HG03442 (cell line): ENCODE measurements around the gene ARHGEF26.
"Not testable (repeated sequence)": the region's sequence is repeated elsewhere in the genome, so short reads cannot be mapped to it uniquely, and the experiment has no call there.

ENCODE experiments used
- ATAC-seq: cut with Tn5 transposase; IDR thresholded peaks from one replicate; pipeline ENCODE4 v1.9.1; 2021; ENCODE audit warnings: mild to moderate bottlenecking, moderate library complexity; ENCODE audit not compliant: unreplicated experiment

The ARHGEF26 gene, protein sequence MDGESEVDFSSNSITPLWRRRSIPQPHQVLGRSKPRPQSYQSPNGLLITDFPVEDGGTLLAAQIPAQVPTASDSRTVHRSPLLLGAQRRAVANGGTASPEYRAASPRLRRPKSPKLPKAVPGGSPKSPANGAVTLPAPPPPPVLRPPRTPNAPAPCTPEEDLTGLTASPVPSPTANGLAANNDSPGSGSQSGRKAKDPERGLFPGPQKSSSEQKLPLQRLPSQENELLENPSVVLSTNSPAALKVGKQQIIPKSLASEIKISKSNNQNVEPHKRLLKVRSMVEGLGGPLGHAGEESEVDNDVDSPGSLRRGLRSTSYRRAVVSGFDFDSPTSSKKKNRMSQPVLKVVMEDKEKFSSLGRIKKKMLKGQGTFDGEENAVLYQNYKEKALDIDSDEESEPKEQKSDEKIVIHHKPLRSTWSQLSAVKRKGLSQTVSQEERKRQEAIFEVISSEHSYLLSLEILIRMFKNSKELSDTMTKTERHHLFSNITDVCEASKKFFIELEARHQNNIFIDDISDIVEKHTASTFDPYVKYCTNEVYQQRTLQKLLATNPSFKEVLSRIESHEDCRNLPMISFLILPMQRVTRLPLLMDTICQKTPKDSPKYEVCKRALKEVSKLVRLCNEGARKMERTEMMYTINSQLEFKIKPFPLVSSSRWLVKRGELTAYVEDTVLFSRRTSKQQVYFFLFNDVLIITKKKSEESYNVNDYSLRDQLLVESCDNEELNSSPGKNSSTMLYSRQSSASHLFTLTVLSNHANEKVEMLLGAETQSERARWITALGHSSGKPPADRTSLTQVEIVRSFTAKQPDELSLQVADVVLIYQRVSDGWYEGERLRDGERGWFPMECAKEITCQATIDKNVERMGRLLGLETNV

DNA sequence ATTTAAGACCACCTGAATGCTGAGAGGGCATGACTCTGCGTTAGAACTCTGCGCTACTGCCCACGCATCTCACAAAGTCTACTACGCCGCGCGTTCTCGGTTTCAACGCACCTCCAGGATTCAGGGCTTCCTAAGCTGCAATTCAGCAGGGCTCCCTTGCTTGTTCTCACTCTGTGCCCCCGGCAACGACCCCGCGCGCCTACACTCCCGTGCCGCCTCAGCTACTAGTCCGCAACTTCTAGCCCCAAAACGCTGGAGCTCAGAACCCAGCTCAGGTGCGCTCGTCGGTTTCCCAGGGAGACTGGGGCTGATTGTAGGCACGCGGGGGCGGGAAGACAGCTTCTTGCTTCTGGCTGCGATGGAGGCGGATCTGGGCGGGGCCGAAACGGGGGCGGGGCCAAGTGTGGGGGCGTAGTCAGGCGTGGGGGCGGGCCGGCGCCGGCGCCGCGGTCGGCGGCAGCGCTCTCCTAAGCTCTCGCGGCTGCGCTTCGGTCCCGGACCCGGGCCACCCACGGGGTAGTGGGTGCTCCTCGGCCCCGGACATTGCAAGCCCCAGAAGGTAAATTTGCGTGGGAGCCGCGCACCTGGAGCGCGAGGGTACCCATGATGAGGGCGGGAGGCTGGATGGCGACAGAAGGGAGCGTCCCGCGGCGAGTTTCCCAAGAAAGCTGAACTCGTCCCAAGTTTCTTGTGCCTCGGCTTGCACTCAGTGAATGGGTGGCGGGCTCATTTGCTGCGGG lies at the start of gene ARHGEF26:
ARHGEF26 (plus strand) TSS at position 430 of the 740 bp plus-strand sequence. CDS start 603 bp downstream, outside the sequence.
- peak; percentile 49 for ATAC-seq

DNA sequence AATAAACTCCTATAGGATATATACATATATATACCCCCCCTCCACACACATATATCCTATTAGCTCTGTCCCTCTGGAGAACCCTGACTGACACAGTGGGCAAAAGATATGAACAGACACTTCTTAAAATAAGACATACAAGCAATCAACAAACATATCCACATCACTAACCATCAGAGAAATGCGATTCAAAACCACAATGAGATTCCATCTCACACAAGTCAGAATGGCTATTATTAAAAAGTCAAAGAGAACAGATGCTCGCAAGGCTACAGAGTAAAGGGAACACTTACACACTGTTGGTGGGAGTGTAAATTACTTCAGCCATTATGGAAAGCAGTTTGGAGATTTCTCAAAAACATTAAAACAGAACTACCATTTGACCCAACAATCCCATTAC lies 46.2 kb upstream of the ARHGEF26 start:
- no peak for ATAC-seq

DNA sequence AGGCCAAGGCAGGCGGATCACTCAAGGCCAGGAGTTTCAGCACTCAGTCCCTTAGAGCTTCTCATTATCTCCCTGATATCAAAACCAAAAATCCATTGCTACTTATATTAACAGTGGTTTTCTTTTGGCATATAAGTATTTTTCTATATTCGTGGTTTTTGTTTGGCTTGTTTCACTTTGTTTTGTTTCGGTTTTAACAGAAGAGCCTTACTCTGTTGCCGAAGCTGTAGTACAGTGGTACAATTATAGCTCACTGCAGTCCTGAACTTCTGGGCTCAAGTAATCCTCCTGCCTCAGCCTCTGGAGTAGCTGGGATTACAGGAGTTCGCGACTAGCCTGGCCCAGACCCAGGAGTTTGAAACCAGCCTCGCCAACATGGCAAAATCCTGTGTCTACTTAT lies 42.5 kb upstream of the ARHGEF26 start:
- ATAC-seq = no peak

DNA sequence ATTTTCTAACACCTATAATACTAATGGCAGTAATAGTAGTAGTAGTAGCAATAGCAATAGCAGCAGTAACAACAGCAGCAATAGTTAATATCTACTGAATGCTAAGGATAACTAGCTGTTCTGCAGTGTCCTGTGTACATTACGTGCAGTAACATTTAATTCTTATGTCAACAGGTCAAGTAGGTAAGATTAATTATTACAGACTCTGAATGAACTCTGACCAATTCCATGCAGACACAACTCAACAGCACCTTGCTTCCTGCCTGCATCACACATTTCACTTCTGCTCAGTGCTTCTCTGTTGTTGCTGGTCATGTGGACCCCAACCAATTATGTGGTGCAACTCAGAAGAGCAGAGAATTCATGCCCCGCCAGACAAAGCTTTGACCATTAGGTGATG lies 39.9 kb upstream of the ARHGEF26 start:
- ATAC-seq = no peak

DNA sequence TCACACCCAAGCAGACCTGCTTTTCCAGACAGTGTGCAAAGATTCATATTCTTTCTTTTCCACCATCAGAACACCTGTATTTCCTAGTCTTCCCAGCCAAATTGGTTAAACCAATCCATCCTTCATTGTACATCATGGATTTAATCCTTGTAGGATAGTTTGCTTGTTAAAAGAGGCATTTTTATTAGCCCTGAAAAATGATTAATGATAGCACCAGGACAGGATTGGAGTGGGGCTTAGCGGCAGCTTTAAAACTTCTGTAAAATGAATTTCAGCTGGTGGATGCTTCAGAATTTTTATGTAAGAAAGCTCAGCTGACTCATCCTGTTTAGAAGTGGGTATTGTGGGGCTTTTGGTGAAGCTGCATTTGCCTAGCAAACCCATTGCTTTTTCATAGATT lies 36.1 kb upstream of the ARHGEF26 start:
- no peak for ATAC-seq

DNA sequence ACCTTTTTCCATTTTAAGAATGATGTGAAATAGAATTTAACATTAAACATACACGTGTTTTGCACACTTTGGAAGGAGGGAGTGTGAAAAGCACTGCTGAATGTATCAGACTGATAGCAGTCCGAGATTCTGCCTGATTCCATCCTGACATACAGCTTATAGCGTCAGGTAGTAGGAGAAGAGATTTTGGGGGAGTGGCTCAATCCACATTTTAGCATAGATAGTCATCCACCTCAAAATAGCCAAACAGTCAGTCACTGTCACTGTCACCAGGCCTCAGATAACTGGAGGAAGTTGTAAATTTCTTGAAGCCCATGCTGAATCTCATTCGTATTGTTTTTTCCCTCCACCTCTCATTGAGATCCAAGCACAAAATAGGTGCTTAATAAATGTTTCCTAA lies 35.4 kb upstream of the ARHGEF26 start:
- no peak for ATAC-seq

DNA sequence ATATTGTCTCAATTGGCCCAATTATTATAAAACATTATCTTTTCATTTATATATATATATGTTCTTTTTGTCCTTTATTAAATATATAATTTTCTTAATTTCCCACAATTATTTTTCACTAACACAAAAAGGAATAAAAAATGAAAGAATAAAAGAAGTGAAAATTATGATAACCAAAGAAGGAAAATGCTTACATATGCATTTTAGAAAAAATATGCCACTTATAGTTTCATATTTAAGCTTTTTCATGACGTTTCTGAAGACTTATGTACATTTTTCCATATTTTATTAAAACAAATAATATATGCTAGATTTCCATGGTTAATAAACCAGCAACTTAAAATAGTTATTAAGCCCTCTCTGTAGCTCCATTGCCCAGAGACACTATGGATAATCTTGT lies 34.9 kb upstream of the ARHGEF26 start:
- ATAC-seq = no peak

DNA sequence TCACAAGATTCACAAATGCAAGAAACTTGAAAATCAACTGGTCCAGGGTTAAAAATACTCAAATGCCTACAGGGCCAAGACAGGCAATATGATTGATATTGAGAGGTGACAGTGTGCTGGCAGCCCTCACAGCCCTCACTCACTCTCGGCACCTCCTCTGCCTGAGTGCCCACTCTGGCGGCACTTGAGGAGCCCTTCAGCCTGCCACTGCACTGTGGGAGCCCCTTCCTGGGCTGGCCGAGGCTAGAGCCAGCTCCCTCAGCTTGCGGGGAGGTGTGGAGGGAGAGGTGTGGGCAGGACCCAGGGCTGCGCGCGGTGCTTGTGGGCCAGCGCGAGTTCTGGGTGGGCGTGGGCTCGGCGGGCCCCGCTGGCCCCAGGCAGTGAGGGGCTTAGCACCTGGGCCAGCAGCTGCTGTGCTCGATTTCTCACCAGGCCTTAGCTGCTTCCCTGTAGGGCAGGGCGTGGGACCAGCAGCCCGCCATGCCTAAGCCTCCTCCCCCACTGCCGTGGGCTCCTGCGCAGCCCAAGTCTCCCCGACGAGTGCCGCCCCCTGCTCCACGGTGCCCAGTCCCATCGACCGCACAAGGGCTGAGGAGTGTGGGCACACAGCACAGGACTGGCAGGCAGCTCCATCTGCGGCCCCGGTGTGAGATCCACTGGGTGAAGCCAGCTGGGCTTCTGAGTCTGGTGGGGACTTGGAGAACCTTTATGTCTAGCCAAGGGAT lies 33.3 kb upstream of the ARHGEF26 start:
- ATAC-seq = not testable (repeated sequence)

DNA sequence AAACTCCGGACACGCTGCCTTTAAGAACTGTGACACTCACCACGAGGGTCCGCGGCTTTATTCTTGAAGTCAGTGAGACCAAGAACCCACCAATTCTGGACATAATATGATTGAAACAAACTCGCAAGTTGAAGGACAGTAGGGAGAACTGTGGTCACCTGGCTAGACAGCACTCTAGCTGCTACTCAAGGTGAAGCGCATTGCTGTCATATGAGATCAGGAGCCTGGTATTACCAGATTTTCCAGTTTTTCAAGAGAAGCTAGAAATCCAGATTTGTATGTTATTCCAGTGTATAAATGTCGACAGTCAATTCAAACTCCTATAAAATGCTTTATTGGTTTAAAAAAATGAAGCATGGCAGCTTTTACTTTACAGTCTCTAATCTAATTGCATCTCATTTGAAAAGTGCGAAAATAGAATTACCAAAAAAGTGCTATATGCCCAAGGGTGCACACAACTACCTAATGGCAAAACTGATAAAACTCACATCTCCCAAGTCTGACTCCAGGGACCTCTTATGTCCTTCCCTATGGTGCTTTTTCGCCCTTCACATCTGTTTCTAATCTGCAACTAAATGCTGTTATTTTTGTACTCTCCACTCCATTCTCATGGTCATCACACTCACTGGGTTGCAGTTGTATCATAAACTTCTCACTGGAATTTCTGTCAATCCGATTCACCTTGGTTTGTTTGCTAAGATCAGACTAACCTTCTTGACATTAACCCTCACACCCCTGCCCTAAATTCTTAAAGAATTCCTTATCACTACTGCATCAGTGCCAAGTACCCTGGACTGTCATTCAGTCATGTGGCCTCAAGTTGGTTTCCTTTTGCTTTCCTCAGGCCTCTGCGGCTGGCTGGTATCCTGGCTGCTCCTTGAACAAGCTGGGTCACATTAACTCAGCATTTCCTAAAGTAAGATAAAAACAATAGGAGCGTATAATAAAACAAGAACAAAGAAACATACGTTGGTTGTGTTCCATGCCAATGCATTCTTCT lies 31.5 kb upstream of the ARHGEF26 start:
- ATAC-seq = no peak

DNA sequence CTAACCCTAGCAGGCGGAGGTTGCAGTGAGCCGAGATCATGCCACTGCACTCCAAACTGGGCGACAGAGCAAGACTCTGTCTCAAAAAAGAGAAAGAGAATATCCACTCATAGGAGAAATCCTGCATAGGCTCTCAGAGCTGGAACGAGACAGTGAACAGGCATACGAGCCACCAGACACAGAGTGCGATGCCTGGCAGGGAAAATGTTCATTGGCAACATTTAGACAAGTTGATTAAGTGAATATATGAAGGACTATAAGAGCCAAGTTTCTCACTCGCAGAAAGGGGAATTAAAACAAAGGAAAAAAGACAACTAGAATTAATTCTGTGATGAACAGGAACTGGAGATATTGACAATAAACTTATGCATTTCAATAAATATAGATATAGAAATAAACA lies 27.1 kb upstream of the ARHGEF26 start:
- no peak for ATAC-seq

DNA sequence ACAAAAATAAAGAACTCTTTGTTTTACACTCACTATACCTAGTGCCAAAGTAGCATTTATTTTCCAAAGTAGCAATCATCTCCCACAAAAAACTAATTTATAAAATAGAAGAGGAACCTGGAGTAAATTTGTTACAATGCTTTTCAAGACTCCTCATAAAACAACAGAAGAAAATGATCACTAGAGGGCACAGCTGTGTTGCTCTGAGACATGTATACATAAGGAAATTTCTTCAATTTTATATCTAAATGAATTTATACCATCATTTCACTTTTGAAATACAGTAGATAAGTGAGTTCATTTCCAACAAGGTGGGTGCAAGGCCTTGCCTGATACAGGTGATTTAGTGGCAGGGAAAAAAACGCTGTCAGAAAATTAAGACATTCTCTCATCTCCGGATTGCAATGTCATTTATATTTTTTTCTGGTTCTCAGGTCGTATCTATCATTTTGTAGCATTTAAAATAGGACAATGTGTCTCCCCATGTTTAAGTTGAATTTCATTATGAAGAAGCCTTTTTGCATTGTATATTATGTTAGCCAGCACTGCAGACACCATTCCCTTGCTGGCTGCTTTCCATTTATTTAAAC lies 25.3 kb upstream of the ARHGEF26 start:
- no peak for ATAC-seq

DNA sequence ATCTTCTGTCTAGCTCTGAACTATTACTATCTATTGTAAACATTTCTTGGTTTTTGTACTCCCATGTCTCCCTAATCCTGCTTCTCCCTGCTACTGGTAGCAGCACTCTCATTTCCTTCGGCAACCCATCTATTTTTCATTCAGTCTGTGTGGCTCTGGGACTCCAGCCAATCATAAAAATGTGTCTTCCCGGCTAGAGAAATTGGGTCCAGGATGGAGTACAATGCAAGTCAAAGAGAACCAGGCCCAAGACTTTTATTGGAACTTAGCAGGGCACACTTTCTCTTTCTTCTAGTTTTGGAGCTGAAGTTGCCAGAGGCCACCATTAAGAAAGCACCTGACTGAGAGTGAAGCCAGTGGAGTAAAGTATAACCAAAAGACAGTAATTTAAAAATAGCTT lies 22.8 kb upstream of the ARHGEF26 start:
- no peak for ATAC-seq

DNA sequence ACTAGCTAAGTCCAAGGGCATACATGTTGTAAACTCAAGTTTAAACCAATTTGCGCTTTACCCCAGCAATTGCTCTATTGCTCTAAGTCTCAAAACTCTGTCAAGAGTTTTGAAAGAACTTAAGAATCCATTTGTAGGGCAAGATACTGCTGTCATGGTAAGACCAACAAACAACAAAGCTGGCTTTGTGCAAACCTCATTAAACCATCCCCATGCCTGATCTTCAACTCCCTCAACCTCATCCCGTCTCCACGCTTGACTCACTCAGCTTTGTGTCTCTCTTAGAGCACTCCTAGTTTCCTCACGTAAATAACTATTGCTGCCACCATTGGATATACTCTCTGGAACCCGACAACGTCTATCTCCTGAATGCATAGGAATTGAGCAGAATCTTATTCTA lies 20.6 kb upstream of the ARHGEF26 start:
- no peak for ATAC-seq

DNA sequence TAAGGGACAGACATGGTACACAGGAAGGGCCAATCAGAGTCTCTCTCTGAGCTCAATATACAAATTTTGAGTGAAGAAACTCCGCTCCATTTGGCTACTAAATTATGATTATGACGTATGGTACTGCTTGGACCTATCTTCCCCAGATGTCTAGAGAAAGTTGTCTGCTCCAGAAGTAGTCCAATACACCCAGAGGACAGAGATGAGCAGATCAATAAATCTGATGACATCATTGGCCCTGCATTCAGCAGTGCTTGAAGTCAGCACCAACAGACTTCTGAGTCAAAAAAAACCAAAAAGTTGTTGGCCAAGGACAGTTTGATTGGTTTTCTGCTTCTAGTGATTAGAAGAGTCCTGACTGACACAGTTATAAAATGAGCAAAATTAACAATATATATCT lies 19.9 kb upstream of the ARHGEF26 start:
- no peak for ATAC-seq

DNA sequence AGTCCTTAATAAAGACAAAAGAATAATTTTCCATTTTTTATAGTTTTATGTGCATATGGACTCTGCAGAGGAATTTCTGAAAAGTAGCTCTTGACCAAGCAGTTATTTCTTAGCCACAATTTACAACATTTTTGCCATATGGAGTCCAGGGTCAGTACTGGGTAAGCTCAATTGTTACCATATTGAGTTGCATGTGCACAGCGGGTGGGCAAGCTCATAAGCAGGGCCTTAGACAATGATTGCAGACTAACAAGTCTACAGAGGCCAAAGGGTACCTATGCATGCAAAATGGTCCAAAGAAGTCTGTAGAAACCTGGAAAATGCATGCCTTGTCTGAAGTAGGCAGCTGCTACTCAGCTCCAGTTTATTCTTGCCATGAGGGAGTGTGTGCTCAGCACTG lies 19.0 kb upstream of the ARHGEF26 start:
- no peak for ATAC-seq

DNA sequence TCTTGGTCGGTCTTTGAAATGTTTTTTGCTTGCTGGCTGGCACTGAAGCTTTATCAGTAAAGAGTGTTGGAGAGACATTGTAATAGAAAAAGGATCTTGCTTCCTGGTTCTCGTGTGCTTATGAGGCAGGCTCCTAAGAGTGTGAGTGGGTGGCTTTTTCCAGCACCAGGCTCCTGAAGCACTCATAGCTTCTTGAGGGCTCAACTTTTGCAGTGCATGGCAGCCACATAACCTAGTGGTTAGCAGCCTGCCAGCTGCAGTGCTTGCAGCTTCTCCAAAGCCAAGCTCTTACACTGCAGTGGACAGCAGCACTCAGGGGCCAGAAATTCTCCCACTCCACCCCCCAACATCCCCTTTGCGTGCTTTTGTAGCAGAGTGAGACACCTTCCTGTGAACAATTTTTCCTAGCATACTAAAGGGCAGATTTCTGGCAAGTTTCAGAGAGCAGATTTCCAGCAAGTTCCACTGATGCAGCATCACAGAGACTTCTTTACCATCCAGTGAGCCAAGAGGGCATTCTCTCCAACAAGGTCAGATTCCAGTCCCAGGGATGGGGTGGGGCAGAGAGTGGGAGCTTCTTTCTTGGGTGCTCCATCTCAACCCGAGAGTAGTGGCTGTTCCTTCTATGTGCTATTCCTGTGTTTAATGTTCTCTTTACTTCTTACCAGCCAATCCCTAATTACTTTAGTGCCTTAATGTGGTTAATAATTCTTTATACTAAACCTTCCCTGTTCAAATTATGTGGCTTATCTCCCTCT lies 15.8 kb upstream of the ARHGEF26 start:
- no peak for ATAC-seq

DNA sequence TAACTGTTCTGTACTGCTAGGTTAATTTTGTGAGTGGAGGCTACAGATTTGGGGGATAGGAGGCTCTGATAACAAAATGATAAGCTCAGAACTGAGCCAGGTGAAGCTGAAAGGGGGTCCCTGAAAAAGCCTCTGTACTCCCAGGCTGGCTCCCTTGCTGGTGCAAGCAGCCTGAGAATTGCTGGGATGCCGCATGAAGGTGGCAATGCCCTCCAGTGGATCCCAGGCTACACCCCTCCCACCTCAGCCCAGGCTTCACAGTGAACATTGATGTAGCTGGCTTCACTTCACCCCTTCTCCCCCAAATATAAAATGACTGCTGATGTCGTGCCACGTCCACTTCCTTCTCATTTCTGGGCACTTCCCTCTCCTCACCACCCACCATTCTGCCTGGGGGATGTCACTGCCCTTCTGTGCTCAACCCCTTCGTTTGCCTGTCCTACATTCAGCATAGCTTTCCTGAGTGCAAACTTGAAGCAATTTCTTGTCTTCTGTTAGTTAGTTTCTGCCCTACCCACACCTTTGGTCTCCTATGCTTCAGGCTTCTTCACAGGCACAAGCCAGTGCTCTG lies 9.7 kb upstream of the ARHGEF26 start:
- ATAC-seq = no peak
